ENCODE results near the gene CIB4.

GRCh38 chr2:26670931-26671460 lies 29.8 kb upstream of the CIB4 start:
- TF ChIP-seq, protein P1, sequence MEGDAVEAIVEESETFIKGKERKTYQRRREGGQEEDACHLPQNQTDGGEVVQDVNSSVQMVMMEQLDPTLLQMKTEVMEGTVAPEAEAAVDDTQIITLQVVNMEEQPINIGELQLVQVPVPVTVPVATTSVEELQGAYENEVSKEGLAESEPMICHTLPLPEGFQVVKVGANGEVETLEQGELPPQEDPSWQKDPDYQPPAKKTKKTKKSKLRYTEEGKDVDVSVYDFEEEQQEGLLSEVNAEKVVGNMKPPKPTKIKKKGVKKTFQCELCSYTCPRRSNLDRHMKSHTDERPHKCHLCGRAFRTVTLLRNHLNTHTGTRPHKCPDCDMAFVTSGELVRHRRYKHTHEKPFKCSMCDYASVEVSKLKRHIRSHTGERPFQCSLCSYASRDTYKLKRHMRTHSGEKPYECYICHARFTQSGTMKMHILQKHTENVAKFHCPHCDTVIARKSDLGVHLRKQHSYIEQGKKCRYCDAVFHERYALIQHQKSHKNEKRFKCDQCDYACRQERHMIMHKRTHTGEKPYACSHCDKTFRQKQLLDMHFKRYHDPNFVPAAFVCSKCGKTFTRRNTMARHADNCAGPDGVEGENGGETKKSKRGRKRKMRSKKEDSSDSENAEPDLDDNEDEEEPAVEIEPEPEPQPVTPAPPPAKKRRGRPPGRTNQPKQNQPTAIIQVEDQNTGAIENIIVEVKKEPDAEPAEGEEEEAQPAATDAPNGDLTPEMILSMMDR (conservative IDR thresholded peaks at IDR 0.05 in 1 of 2, IDR thresholded peaks at IDR 0.05 in 1 of 2; ENCODE audit: extremely low read depth in 1 of 2, insufficient read depth in 1 of 2, low read depth in 1 of 2, low read length in 2 of 2): no peak
- no peak for TF ChIP-seq EZH2 (IDR thresholded peaks at IDR 0.05; ENCODE audit: borderline replicate concordance, low read length)

Data from mammary epithelial cell (primary cell).